Loucy (cell line): ENCODE data around the gene PCLO.

Experiments
- H2AFZ ChIP-seq: fragments of 200-600 bp; sonication (generic); 2 replicates; pipeline ENCODE4 v1.6.0; 2016; ENCODE audit warnings: antibody characterized with exemption, mild to moderate bottlenecking, low read length, moderate library complexity
- H3F3A ChIP-seq: fragments of 200-600 bp; 2 replicates; pipeline ENCODE4 v1.6.0; 2016; ENCODE audit warnings: antibody characterized with exemption, low read depth, mild to moderate bottlenecking
- H3K27me3 ChIP-seq: fragments of 200-600 bp; sonication (generic); 2 replicates; pipeline ENCODE4 v1.6.1; 2014; ENCODE audit warnings: low read length, mild to moderate bottlenecking; ENCODE audit not compliant: insufficient read depth, poor library complexity, severe bottlenecking
- H3K36me3 ChIP-seq: fragments of 200-600 bp; sonication (generic); 2 replicates; pipeline ENCODE4 v1.6.1; 2016; ENCODE audit warnings: low read length; ENCODE audit not compliant: insufficient read depth
- H3K4me1 ChIP-seq: fragments of 200-600 bp; sonication (generic); 2 replicates; pipeline ENCODE4 v1.5.1; 2014; ENCODE audit warnings: low read length, mild to moderate bottlenecking; ENCODE audit not compliant: insufficient read depth, poor library complexity, severe bottlenecking
- H3K4me2 ChIP-seq: fragments of 200-600 bp; sonication (generic); 2 replicates; pipeline ENCODE4 v1.6.0; 2014; ENCODE audit warnings: antibody characterized with exemption, low read length, low read depth, mild to moderate bottlenecking; ENCODE audit not compliant: poor library complexity, severe bottlenecking
- H3K4me3 ChIP-seq: fragments of 200-600 bp; sonication (generic); 2 replicates; pipeline ENCODE4 v1.5.1; 2014; ENCODE audit warnings: low read length, mild to moderate bottlenecking, mixed read lengths; ENCODE audit not compliant: poor library complexity, severe bottlenecking
- H3K79me2 ChIP-seq: fragments of 200-600 bp; sonication (generic); 2 replicates; pipeline ENCODE4 v1.6.1; 2014; ENCODE audit warnings: low read length; ENCODE audit not compliant: insufficient read depth
- H3K9ac ChIP-seq: fragments of 200-600 bp; sonication (generic); 2 replicates; pipeline ENCODE4 v1.6.0; 2014; ENCODE audit warnings: mild to moderate bottlenecking, low read depth, low read length, moderate library complexity; ENCODE audit not compliant: poor library complexity, severe bottlenecking
- H3K9me2 ChIP-seq: fragments of 200-600 bp; sonication (generic); replicated peaks from 2 replicates; pipeline ENCODE4 v1.6.1; 2016; ENCODE audit warnings: low read depth, low read length, mixed read lengths
- H3K9me3 ChIP-seq: fragments of 200-600 bp; sonication (generic); 2 replicates; pipeline ENCODE4 v1.6.1; 2014; ENCODE audit warnings: mild to moderate bottlenecking, antibody characterized with exemption, low read length, low read depth; ENCODE audit not compliant: insufficient read depth
- H4K20me1 ChIP-seq: fragments of 200-600 bp; sonication (generic); 2 replicates; pipeline ENCODE4 v1.6.0; 2014; ENCODE audit warnings: antibody characterized with exemption, low read length, mild to moderate bottlenecking; ENCODE audit not compliant: insufficient read depth, poor library complexity, severe bottlenecking
- EZH2phosphoT487 ChIP-seq: fragments of 200-600 bp; IDR thresholded peaks from 2 replicates; pipeline ENCODE4 v1.6.1; 2018; ENCODE audit warnings: antibody characterized with exemption, mild to moderate bottlenecking, moderate library complexity, borderline replicate concordance
- TF ChIP-seq, protein P1 (sequence below): fragments of 200-600 bp; sonication (generic); conservative IDR thresholded peaks from 2 replicates; pipeline ENCODE4 v1.5.1; 2014; ENCODE audit warnings: mild to moderate bottlenecking, antibody characterized with exemption, low read length

Gene PCLO

DNA sequence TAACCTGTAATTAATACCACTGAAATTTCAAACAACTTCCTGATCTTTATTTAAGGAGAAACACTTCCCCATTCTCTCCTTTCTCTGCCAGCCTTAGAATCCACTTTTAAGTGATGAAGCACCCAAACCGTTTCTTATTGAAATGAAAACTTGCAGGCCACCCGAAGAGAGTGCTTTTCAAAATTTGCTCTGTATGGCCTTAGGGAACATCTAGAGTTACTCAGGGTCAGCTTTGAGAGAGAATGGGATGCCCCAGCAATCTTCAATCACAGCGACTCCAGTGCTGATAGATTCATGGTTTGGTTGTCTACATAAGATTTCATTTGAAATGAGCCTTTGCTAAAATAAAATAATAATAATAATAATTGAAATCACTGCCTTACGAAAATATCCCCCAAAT lies 323.1 kb downstream of the PCLO start:
- no peak for TF ChIP-seq EZH2phosphoT487
- TF ChIP-seq, protein P1, sequence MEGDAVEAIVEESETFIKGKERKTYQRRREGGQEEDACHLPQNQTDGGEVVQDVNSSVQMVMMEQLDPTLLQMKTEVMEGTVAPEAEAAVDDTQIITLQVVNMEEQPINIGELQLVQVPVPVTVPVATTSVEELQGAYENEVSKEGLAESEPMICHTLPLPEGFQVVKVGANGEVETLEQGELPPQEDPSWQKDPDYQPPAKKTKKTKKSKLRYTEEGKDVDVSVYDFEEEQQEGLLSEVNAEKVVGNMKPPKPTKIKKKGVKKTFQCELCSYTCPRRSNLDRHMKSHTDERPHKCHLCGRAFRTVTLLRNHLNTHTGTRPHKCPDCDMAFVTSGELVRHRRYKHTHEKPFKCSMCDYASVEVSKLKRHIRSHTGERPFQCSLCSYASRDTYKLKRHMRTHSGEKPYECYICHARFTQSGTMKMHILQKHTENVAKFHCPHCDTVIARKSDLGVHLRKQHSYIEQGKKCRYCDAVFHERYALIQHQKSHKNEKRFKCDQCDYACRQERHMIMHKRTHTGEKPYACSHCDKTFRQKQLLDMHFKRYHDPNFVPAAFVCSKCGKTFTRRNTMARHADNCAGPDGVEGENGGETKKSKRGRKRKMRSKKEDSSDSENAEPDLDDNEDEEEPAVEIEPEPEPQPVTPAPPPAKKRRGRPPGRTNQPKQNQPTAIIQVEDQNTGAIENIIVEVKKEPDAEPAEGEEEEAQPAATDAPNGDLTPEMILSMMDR: no peak
- Histone ChIP-seq H3K27me3 (no peaks in the 10 kb centered on the region), H4K20me1 (no peaks in the 10 kb centered on the region), H3F3A (no peaks in the 10 kb centered on the region), H3K36me3 (no peaks in the 10 kb centered on the region), H3K4me2 (no peak overlapping the region), H3K9ac (no peak overlapping the region), H3K9me3 (no peaks in the 10 kb centered on the region), H3K79me2 (no peaks in the 10 kb centered on the region), H3K9me2 (no peaks in the 10 kb centered on the region), H3K4me3 (no peak overlapping the region), H2AFZ (no peak overlapping the region), H3K4me1 (no peaks in the 10 kb centered on the region)

DNA sequence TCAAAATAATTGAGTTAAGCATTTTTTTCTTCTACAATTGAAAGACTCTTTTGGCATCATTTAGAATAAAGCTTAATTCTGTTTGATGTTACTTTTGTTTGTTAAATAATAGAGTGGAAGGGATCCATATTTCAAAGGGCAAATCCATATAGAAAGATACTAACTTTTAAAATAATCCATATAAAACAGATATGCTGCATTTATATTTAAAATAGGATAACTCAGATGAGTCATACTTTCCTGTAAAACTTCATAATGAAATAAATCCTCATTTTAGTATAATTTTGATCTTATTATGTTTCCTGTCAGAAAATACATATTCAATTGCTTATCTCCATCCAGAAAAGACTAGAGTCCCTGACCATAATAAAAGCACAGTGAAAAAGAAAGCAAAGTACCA lies 323.6 kb downstream of the PCLO start:
- TF ChIP-seq EZH2phosphoT487: no peak
- TF ChIP-seq, protein P1: no peak
- Histone ChIP-seq H3K4me1 (no peaks in the 10 kb centered on the region), H3K9me3 (no peaks in the 10 kb centered on the region), H2AFZ (no peak overlapping the region), H3K4me3 (no peak overlapping the region), H3K27me3 (no peaks in the 10 kb centered on the region), H3K79me2 (no peaks in the 10 kb centered on the region), H4K20me1 (no peaks in the 10 kb centered on the region), H3K36me3 (no peaks in the 10 kb centered on the region), H3F3A (no peaks in the 10 kb centered on the region), H3K9ac (no peak overlapping the region), H3K9me2 (no peaks in the 10 kb centered on the region), H3K4me2 (no peak overlapping the region)

DNA sequence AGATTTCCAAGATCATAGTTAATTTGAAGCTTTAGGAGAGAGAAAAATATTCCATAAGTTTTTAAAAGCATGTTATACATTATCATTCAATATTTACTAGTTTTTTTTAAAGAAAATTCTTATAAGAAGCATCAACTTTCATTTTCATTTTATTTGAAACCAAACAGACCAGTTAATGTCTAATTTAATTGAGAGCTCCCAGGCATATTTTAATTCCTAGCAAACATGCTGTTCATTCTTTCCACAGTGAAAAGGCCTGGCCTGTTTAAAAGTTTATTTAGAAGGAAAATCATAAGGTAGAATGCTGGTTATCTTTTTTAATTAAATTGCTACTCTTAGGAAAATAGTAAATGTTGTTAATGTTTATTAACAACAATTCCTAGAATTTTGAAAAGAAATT lies 324.4 kb downstream of the PCLO start:
- no peak for TF ChIP-seq EZH2phosphoT487
- TF ChIP-seq, protein P1: no peak
- no peaks in the 10 kb centered on the region for H3K27me3 ChIP-seq
- H3K4me1 ChIP-seq: no peaks in the 10 kb centered on the region
- no peaks in the 10 kb centered on the region for H3K9me3 ChIP-seq
- H3K9me2 ChIP-seq: no peaks in the 10 kb centered on the region
- H3K4me3 ChIP-seq: no peak overlapping the region
- no peaks in the 10 kb centered on the region for H3K36me3 ChIP-seq
- no peak overlapping the region for H3K9ac ChIP-seq
- H4K20me1 ChIP-seq: no peaks in the 10 kb centered on the region
- no peaks in the 10 kb centered on the region for H3K79me2 ChIP-seq
- no peaks in the 10 kb centered on the region for H3F3A ChIP-seq
- H2AFZ ChIP-seq: 0 out of 2 replicates have a peak overlapping the region, but pooled peaks have one; percentile 5
- H3K4me2 ChIP-seq: no peak overlapping the region
